GM20000 (cell line): ENCODE data around the gene CTNNA2.

ENCODE experiments used
- DNase-seq: peaks from one replicate; pipeline ENCODE4 v3.0.0; 2012; ENCODE audit warnings: low spot score
- TF ChIP-seq, protein P1 (sequence below): IDR thresholded peaks from 2 replicates; pipeline ENCODE4 v1.5.1; 2012; ENCODE audit warnings: mild to moderate bottlenecking, control low read depth; ENCODE audit errors: extremely low read depth, missing control alignments

CTNNA2 gene

DNA sequence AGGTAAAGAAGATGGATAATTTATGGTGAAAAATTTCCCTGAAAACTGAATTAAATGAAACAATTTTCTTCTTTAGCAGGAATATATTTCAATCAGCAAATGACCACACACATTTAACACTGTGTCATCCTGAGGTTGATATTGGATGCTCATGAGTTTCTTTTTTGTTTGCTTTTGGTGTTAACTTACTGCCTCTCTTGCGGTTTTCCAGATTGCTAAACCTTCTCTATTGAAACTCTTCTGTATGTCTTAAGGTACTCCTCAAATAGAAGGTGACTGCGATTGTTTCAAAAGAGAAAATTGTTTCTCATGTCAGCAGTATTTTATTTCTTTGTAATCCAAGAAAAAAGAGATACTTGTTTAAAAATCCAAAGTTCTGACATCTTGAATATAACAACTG, 692.6 kb downstream of the CTNNA2 start:
- TF ChIP-seq, protein P1, sequence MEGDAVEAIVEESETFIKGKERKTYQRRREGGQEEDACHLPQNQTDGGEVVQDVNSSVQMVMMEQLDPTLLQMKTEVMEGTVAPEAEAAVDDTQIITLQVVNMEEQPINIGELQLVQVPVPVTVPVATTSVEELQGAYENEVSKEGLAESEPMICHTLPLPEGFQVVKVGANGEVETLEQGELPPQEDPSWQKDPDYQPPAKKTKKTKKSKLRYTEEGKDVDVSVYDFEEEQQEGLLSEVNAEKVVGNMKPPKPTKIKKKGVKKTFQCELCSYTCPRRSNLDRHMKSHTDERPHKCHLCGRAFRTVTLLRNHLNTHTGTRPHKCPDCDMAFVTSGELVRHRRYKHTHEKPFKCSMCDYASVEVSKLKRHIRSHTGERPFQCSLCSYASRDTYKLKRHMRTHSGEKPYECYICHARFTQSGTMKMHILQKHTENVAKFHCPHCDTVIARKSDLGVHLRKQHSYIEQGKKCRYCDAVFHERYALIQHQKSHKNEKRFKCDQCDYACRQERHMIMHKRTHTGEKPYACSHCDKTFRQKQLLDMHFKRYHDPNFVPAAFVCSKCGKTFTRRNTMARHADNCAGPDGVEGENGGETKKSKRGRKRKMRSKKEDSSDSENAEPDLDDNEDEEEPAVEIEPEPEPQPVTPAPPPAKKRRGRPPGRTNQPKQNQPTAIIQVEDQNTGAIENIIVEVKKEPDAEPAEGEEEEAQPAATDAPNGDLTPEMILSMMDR = no peak
- DNase-seq = no peak

DNA sequence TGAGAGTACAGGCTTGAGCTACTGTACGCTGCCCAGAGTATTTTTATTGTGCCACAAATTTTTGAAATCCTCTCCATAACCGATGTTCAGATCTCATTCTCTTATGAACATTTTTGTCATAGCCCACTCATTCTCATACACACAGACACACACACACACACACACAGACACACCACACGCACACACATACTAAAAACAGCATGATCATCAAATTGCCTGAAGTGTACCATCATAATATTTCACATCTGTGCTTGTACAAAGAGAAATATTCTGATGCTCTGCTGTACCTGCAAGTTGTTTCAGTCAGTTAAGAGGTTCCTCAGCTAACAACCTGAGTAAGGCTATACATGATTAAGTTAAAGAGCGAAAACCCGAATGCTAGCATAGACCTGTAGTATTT, 696.6 kb downstream of the CTNNA2 start:
- no peak for DNase-seq
- TF ChIP-seq, protein P1 = no peak

DNA sequence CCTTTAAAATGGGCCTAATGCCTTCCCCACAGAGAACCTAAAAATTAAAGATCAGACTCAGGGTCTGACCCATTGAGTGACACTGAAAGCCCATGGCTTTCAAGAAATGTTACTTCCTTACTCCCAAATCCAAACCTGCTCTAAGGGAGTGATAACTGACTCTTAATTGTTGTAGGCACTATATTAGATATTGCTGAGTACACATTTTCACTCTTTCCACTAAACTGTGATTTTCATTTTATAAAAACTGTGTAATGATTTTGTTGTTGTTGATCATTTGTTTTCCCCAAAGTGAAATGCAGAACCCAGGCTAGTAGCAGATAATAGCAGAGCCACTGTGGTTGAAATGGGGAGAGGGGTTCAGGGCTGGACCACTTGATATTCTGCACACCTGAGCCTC, 704.6 kb downstream of the CTNNA2 start:
- TF ChIP-seq, protein P1 = no peak
- no peak for DNase-seq

DNA sequence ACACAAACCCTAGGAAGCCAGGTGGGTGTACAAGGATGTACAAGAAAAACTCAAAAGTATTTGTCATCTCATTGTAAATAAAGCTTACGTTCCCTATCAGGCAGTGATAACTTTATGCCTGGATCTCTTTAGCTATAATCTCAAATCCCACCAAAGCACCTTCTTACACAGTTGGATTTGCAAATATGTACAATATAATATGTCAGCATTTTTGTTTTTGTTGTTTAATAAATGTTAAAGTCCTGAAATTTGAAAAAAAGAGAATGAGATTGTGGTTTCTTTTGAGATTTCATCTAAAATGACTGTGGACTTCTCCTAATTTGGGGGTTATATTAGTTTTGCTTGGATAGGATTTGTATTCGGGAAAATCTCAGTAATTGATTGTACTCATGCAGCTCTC, 709.8 kb downstream of the CTNNA2 start:
- DNase-seq = no peak
- TF ChIP-seq, protein P1 = no peak

DNA sequence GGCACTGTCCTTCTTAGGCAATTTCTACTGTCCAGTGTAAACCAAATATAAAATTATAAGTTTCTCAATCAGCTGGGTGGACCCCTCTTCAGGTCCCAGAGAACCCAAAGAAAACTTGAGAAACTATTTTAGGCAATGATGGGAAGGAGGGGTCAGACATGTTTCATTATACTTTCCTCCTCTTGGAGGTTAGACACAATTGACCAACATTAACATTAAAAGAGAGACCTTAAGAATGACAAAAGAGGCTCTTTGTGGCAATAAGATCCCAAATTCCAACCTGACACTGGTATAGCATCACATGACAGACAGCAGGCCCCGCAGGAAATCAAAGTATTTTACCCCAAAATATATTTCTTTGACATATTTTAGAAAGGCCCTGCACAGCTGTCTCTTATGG, 718.6 kb downstream of the CTNNA2 start:
- TF ChIP-seq, protein P1 = no peak
- DNase-seq = no peak

DNA sequence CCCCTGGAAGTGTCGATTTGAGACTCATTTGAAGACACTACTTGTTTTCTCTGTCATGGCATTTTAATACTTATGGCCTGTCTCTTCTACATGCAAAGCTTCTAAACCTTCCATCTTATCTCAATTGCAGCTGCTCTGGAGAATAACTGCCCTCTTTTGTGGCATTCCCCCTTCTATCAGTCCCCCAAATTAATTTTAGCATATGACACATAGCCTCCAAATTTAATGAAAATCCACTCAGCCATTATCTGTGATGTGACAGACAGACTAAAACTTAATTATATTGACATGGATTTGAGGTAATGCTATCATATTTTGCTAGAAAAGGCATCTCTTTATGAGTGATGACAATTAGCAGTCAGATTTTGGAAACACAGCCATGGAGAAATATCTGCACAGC, 720.5 kb downstream of the CTNNA2 start:
- DNase-seq = no peak
- TF ChIP-seq, protein P1 = no peak

DNA sequence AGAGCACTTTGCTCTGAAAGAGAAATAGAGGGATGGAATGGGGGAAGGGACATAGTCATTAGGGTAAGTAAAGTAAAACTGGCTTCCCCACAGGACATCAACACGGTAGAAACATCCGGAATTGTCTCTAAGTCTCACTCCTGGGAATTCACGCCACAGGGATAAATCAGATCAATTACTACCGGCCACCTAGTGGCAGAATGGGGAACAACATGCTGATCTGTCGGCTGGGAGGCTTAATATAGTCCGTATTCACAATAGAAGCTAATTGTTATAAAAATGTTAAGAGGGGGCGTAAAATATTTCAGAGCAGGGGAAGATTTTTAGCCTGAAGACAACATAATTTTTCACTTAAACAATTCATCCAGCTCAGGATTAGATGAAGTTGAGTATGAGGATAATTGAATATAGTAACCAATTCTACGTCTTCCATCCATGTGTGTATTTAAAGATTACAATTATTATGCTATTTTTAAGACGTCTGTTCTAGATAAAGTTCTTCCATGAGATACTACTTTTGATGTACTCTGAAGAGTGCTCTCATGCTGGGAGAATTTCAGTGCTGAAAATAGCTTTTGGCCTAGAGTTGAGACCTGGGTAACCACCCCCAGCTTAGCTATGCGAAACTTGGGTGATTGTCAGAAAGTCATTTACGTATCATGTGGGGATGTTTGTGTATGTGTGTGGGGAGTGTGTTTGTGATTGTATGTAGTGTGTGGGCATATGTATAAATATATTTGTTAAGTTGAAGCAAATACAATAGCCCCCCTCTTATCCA, 726.0 kb downstream of the CTNNA2 start:
- TF ChIP-seq, protein P1 = peak; percentile 70
- DNase-seq = peak; percentile 10
